HepG2 (cell line): Measurements from ENCODE around the gene SEMA3G. TPM values are rescaled to one million over a fixed set of nuclear protein-coding genes. Genes with fewer than 3 reads are reported as not detected.

ENCODE experiments used
- ATF4 ChIP-seq, 2 experiments: fragments of 450-650 bp in 1 of 2; sonication (generic) in 1 of 2; formaldehyde crosslinking; IDR thresholded peaks; 2 replicates each; pipeline versions ENCODE4 v1.5.0 to v1.8.0; 2020 to 2022; ENCODE audit warnings: mild to moderate bottlenecking in 1 of 2, missing genetic modification reagents in 1 of 2
- DNMT3B ChIP-seq: conservative IDR thresholded peaks from 2 replicates; pipeline ENCODE4 v1.6.1; 2016; ENCODE audit warnings: missing biosample characterization, control low read depth
- KLF13 ChIP-seq: sonication (generic); formaldehyde crosslinking; IDR thresholded peaks from 2 replicates; pipeline ENCODE4 v1.4.0; 2020; ENCODE audit warnings: mild to moderate bottlenecking, missing genetic modification reagents
- LCORL ChIP-seq, 2 experiments: fragments of 450-650 bp in 1 of 2; sonication (generic) in 1 of 2; formaldehyde crosslinking in 1 of 2; IDR thresholded peaks; 2 replicates each; pipeline versions ENCODE4 v1.5.0 to v1.6.1; 2017 to 2020; ENCODE audit warnings: antibody characterized with exemption in 1 of 2, missing genetic modification reagents in 1 of 2
- MIER2 ChIP-seq: IDR thresholded peaks from 2 replicates; pipeline ENCODE4 v1.6.1; 2016; ENCODE audit warnings: missing biosample characterization, missing genetic modification reagents
- MIER3 ChIP-seq: IDR thresholded peaks from 2 replicates; pipeline ENCODE4 v1.6.1; 2016; ENCODE audit warnings: missing compliant biosample characterization, borderline replicate concordance
- NR2C2 ChIP-seq: sonication (generic); formaldehyde crosslinking; IDR thresholded peaks from 2 replicates; pipeline ENCODE4 v1.4.0; 2020; ENCODE audit warnings: missing genetic modification reagents, mild to moderate bottlenecking, moderate library complexity, borderline replicate concordance
- NR3C1 ChIP-seq: sonication (generic); formaldehyde crosslinking; IDR thresholded peaks from 2 replicates; pipeline ENCODE4 v1.4.0; 2020; ENCODE audit warnings: missing genetic modification reagents
- POLR2G ChIP-seq: fragments of 200-400 bp; formaldehyde crosslinking; IDR thresholded peaks from 2 replicates; pipeline ENCODE4 v1.6.1; 2018; ENCODE audit warnings: mild to moderate bottlenecking, low read depth, low read length, moderate library complexity
- PPARG ChIP-seq: conservative IDR thresholded peaks from 2 replicates; pipeline ENCODE4 v1.6.1; 2016; ENCODE audit warnings: missing biosample characterization, missing genetic modification reagents
- SETDB1 ChIP-seq: sonication (generic); formaldehyde crosslinking; IDR thresholded peaks from 2 replicates; pipeline ENCODE4 v1.5.1; 2020; ENCODE audit warnings: missing genetic modification reagents, mild to moderate bottlenecking, borderline replicate concordance
- ZBTB25 ChIP-seq: IDR thresholded peaks from 2 replicates; pipeline ENCODE4 v1.6.1; 2018; ENCODE audit warnings: missing genetic modification reagents
- ZNF20 ChIP-seq: sonication (generic); formaldehyde crosslinking; IDR thresholded peaks from 2 replicates; pipeline ENCODE4 v1.4.0; 2020; ENCODE audit warnings: mild to moderate bottlenecking, moderate library complexity, missing genetic modification reagents
- ZNF597 ChIP-seq: sonication (generic); formaldehyde crosslinking; IDR thresholded peaks from 2 replicates; pipeline ENCODE4 v1.5.0; 2020; ENCODE audit warnings: missing genetic modification reagents
- polyA plus RNA-seq, 8 experiments: library from polyadenylated mRNA; depleted of rRNA in 3 of 8; stranded (reverse) in 7 of 8; unstranded in 1 of 8; fragments of >200 nt; fragmentation: Illumina TruSeq in 4 of 8; extraction: Trizol in 4 of 8; gene quantifications; 2 replicates each; pipeline versions ENCODE4 v1.2.1 to v1.2.3, GENCODE V29; 2011 to 2016; ENCODE audit warnings: low read depth in 4 of 8, missing spikeins in 1 of 8, mixed read lengths in 1 of 8; ENCODE audit not compliant: insufficient read depth in 1 of 8
- total RNA-seq, 5 experiments: library from RNA; depleted of rRNA; stranded (reverse); fragments of >200 nt; fragmentation: Illumina TruSeq; extraction: Trizol; gene quantifications; 2 replicates each; pipeline ENCODE4 v1.2.3, GENCODE V29; 2016; ENCODE audit warnings: low read depth in 1 of 5
- TF ChIP-seq, protein P1 (sequence below), 2 experiments: fragments of 450-650 bp in 1 of 2; sonication (generic) in 1 of 2; formaldehyde crosslinking in 1 of 2; IDR thresholded peaks; 2 replicates each; pipeline versions ENCODE4 v1.6.1 to v1.8.0; 2016 to 2022; ENCODE audit warnings: antibody characterized with exemption in 1 of 2, mild to moderate bottlenecking in 1 of 2, missing genetic modification reagents in 1 of 2

Gene SEMA3G
- total and polyA plus RNA-seq, 2 of the 13 experiments (the other 11 are each of a cell fraction or from before 2014, with no cell fraction given): 6.1 to 8.3 TPM

- TF ChIP-seq SETDB1 (CRISPR knock-in tag) (no peak), NR3C1 (CRISPR knock-in tag) (no peak), DNMT3B (CRISPR knock-in tag) (no peak), MIER2 (CRISPR knock-in tag) (no peak), KLF13 (peak; percentile 63; the same call in 1 of the 2 replicates), LCORL (IDR thresholded peaks at IDR 0.05) (no peak), LCORL (CRISPR knock-in tag; IDR thresholded peaks at IDR 0.05) (0 out of 2 replicates have a peak, but pooled peaks have one; percentile 71), NR2C2 (CRISPR knock-in tag) (no peak), ZBTB25 (CRISPR knock-in tag) (0 out of 2 replicates have a peak, but pooled peaks have one; percentile 24), ZNF597 (CRISPR knock-in tag) (no peak), POLR2G (no peak), ZNF20 (CRISPR knock-in tag) (no peak), MIER3 (CRISPR knock-in tag) (no peak), PPARG (CRISPR knock-in tag) (no peak), ATF4 (CRISPR knock-in tag; IDR thresholded peaks at IDR 0.05) (no peak)
- TF ChIP-seq, protein P1, sequence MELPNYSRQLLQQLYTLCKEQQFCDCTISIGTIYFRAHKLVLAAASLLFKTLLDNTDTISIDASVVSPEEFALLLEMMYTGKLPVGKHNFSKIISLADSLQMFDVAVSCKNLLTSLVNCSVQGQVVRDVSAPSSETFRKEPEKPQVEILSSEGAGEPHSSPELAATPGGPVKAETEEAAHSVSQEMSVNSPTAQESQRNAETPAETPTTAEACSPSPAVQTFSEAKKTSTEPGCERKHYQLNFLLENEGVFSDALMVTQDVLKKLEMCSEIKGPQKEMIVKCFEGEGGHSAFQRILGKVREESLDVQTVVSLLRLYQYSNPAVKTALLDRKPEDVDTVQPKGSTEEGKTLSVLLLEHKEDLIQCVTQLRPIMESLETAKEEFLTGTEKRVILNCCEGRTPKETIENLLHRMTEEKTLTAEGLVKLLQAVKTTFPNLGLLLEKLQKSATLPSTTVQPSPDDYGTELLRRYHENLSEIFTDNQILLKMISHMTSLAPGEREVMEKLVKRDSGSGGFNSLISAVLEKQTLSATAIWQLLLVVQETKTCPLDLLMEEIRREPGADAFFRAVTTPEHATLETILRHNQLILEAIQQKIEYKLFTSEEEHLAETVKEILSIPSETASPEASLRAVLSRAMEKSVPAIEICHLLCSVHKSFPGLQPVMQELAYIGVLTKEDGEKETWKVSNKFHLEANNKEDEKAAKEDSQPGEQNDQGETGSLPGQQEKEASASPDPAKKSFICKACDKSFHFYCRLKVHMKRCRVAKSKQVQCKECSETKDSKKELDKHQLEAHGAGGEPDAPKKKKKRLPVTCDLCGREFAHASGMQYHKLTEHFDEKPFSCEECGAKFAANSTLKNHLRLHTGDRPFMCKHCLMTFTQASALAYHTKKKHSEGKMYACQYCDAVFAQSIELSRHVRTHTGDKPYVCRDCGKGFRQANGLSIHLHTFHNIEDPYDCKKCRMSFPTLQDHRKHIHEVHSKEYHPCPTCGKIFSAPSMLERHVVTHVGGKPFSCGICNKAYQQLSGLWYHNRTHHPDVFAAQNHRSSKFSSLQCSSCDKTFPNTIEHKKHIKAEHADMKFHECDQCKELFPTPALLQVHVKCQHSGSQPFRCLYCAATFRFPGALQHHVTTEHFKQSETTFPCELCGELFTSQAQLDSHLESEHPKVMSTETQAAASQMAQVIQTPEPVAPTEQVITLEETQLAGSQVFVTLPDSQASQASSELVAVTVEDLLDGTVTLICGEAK (IDR thresholded peaks at IDR 0.05): no peak
- TF ChIP-seq, protein P1 (CRISPR knock-in tag; IDR thresholded peaks at IDR 0.05): no peak
Measured at GRCh38 chr3:52446631-52447511, 2.0 kb upstream of the SEMA3G start (continued).
